ENCODE data around the gene MPDU1. TPM values are rescaled to one million over a fixed set of nuclear protein-coding genes. Genes with fewer than 3 reads are reported as not detected.
A peak's percentile ranks its signal among the peaks of the same experiment; 100 is the strongest.

MPDU1 gene
- total and polyA plus RNA-seq, 2 of the 13 experiments (the other 11 are each of a cell fraction or from before 2014, with no cell fraction given), result 112 to 167 TPM

- peak; percentile 76; the same call in 1 of the 2 replicates for TF ChIP-seq ARID4A (CRISPR knock-in tag; IDR thresholded peaks at IDR 0.05; ENCODE audit: borderline replicate concordance)
- TF ChIP-seq ZSCAN30 (CRISPR knock-in tag; IDR thresholded peaks at IDR 0.05), result peak; percentile 71; the same call in 1 of the 2 replicates
- TF ChIP-seq ZNF597 (CRISPR knock-in tag; IDR thresholded peaks at IDR 0.05), result no peak
- TF ChIP-seq ZMYM3 (CRISPR knock-in tag; IDR thresholded peaks at IDR 0.05), result no peak
- no peak; the same call in none of the 2 replicates for TF ChIP-seq ZNF770 (CRISPR knock-in tag; IDR thresholded peaks at IDR 0.05)
- peak; percentile 67; the same call in 1 of the 2 replicates for TF ChIP-seq ZNF782 (CRISPR knock-in tag; IDR thresholded peaks at IDR 0.05; ENCODE audit: borderline replicate concordance)
- TF ChIP-seq ZBTB7A (CRISPR knock-in tag; IDR thresholded peaks at IDR 0.05), result no peak
- TF ChIP-seq SP1 (IDR thresholded peaks at IDR 0.05), result no peak
- TF ChIP-seq SP1 (CRISPR knock-in tag; IDR thresholded peaks at IDR 0.05), result peak; percentile 91
- 0 out of 2 replicates have a peak, but pooled peaks have one; percentile 15 for TF ChIP-seq RNF2 (conservative IDR thresholded peaks at IDR 0.05; ENCODE audit: low read depth)
- no peak for TF ChIP-seq MTA1 (CRISPR knock-in tag; IDR thresholded peaks at IDR 0.05; ENCODE audit: borderline replicate concordance)
- TF ChIP-seq ZNF674 (CRISPR knock-in tag; IDR thresholded peaks at IDR 0.05; ENCODE audit: low read depth), result 0 out of 2 replicates have a peak, but pooled peaks have one; percentile 65
- TF ChIP-seq ZNF589 (CRISPR knock-in tag; conservative IDR thresholded peaks at IDR 0.05), result peak; percentile 81
- TF ChIP-seq PATZ1 (CRISPR knock-in tag; IDR thresholded peaks at IDR 0.05), result no peak
- TF ChIP-seq ZNF224 (CRISPR knock-in tag; IDR thresholded peaks at IDR 0.05), result peak; percentile 92
- TF ChIP-seq ZNF431 (CRISPR knock-in tag; IDR thresholded peaks at IDR 0.05; ENCODE audit: borderline replicate concordance, low read depth), result no peak
- TF ChIP-seq RBAK (CRISPR knock-in tag; IDR thresholded peaks at IDR 0.05), result no peak
- TF ChIP-seq ZNF274 (CRISPR knock-in tag; IDR thresholded peaks at IDR 0.05), result no peak; the same call in 1 of the 2 replicates
- peak; percentile 74; the same call in 1 of the 2 replicates for TF ChIP-seq E2F5 (CRISPR knock-in tag; conservative IDR thresholded peaks at IDR 0.05)
Measured at GRCh38 chr17:7572588-7573323, 10.9 kb upstream of the MPDU1 start (continued).

Data from HepG2 (cell line).